Caco-2 (cell line): ENCODE data around the gene ZNF587B. TPM values are rescaled to one million over a fixed set of nuclear protein-coding genes. Genes with fewer than 3 reads are reported as not detected.
"Not testable (repeated sequence)": the region's sequence is repeated elsewhere in the genome, so short reads cannot be mapped to it uniquely, and the experiment has no call there.

Experiments
- BruUV-seq: library from RNA; stranded (reverse); fragments of 400-500 nt; replicated peaks from 2 replicates; lab custom pipeline; 2021; lab: Mats Ljungman, UMichigan
- CTCF ChIA-PET: fragments of 300-600 bp; sonication (Branson Sonifier 250); formaldehyde crosslinking; loops from one replicate; lab custom pipeline; 2022; ENCODE audit warnings: antibody characterized with exemption; lab: Charles Lee
- POLR2A ChIA-PET: fragments of 300-600 bp; sonication (Branson Sonifier 250); formaldehyde crosslinking; loops from one replicate; lab custom pipeline; 2022; ENCODE audit warnings: antibody characterized with exemption; lab: Charles Lee
- DNase-seq, 2 experiments: peaks; one replicate each; pipeline versions ENCODE4 v3.0.0 to v3.0.0-alpha.2; 2020 to 2022
- H3K27me3 ChIP-seq: replicated peaks from 2 replicates; pipeline ENCODE4 v1.6.0; 2011; ENCODE audit warnings: low read length; ENCODE audit not compliant: control insufficient read depth, insufficient read depth
- H3K36me3 ChIP-seq: 2 replicates; pipeline ENCODE4 v1.5.1; 2011; ENCODE audit warnings: low read length; ENCODE audit not compliant: control insufficient read depth, insufficient read depth
- H3K4me1 ChIP-seq: fragments of 250-450 bp; sonication (Bioruptor Pico); 2 replicates; pipeline ENCODE4 v1.5.1; 2020; ENCODE audit warnings: mild to moderate bottlenecking
- H3K4me3 ChIP-seq: 2 replicates; pipeline ENCODE4 v1.5.1; 2011; ENCODE audit warnings: low read depth, mild to moderate bottlenecking, control low read depth, low read length
- H3K9me3 ChIP-seq: fragments of 250-450 bp; sonication (Bioruptor Pico); 2 replicates; pipeline ENCODE4 v1.5.1; 2020; ENCODE audit warnings: mild to moderate bottlenecking, moderate library complexity
- H3K27ac Mint-ChIP-seq: one replicate; pipeline ENCODE4 v1.8.0; 2022; ENCODE audit warnings: mixed read lengths; ENCODE audit not compliant: unreplicated experiment
- H3K27me3 Mint-ChIP-seq: one replicate; pipeline ENCODE4 v1.8.0; 2022; ENCODE audit warnings: mixed read lengths; ENCODE audit not compliant: insufficient read depth, unreplicated experiment
- H3K36me3 Mint-ChIP-seq: one replicate; pipeline ENCODE4 v1.8.0; 2022; ENCODE audit warnings: mild to moderate bottlenecking, mixed read lengths; ENCODE audit not compliant: insufficient read depth, unreplicated experiment
- H3K4me1 Mint-ChIP-seq: one replicate; pipeline ENCODE4 v1.8.0; 2022; ENCODE audit warnings: low read depth, mixed read lengths; ENCODE audit not compliant: unreplicated experiment
- H3K4me3 Mint-ChIP-seq: one replicate; pipeline ENCODE4 v1.8.0; 2022; ENCODE audit warnings: mild to moderate bottlenecking, moderate library complexity, mixed read lengths; ENCODE audit not compliant: unreplicated experiment
- H3K9me3 Mint-ChIP-seq: one replicate; pipeline ENCODE4 v1.8.0; 2022; ENCODE audit warnings: mixed read lengths; ENCODE audit not compliant: unreplicated experiment
- intact Hi-C: fragments of 100-400 bp; cut with micrococcal nuclease; formaldehyde crosslinking; loops from one replicate; pipeline ENCODE4 v1.10.0; 2022; ENCODE audit not compliant: unreplicated experiment
- total RNA-seq: library from RNA; stranded (reverse); gene quantifications from 2 replicates; pipeline ENCODE4 v1.2.3, GENCODE V29; 2022
- TF ChIP-seq, protein P1 (sequence below), 2 experiments: fragments of 200-600 bp in 1 of 2; IDR thresholded peaks; 1 replicate in 1 of 2; 2 replicates in 1 of 2; pipeline versions ENCODE4 v1.5.1 to v1.8.0; 2011 to 2022; ENCODE audit warnings: antibody characterized with exemption in 1 of 2, control low read depth in 1 of 2, inconsistent platforms in 1 of 2, low read depth in 1 of 2, low read length in 1 of 2, mild to moderate bottlenecking in 1 of 2, moderate library complexity in 1 of 2; ENCODE audit not compliant: insufficient read depth in 1 of 2, severe bottlenecking in 1 of 2, unreplicated experiment in 1 of 2

The ZNF587B gene
- total RNA-seq, 1 experiment from 2014 or later, result 35.4 TPM

DNA sequence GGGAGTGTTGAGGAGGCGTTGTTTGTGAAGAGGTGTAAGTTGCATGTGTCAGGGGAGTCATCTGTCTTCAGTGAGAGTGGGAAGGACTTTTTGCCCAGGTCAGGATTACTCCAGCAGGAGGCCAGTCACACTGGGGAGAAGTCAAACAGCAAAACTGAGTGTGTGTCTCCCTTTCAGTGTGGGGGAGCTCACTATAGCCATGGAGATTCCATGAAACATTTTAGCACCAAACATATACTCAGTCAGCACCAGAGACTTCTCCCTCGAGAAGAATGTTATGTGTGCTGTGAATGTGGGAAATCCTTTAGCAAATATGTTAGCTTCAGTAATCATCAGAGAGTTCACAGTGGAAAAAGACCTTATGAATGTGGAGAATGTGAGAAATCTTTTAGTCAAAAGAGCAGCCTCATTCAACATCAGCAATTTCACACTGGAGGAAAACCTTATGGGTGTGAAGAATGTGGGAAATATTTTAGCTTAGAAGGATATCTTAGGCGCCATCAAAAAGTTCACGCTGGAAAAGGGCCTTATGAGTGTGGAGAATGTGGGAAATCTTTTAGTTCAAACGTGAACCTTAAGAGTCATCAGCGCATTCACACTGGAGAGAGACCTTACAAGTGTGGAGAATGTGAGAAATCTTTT lies 11.1 kb downstream of the ZNF587B start:
- H3K27ac Mint-ChIP-seq, result peak overlapping the region; percentile 93
- H3K4me1 Mint-ChIP-seq, result peaks cover 22% of the 10 kb centered on the region
- ChIA-PET POLR2A (interaction anchor here (0.9 to 1.1 kb wide), 2 partner anchors 9 to 22 kb away, joined by 7 to 8 read pairs; partner anchors contain the start of gene ZNF587), CTCF (interaction anchor here (1.0 kb wide), 1 partner anchor 11 kb away, joined by 4 read pairs; the partner anchor contains the start of gene ZNF587B)
- no peaks in the 10 kb centered on the region for H3K27me3 Mint-ChIP-seq
- no peaks in the 10 kb centered on the region for H3K9me3 ChIP-seq
- peaks cover 4% of the 10 kb centered on the region; the same call in 1 of the 2 replicates for H3K36me3 ChIP-seq
- no peak overlapping the region for H3K4me3 ChIP-seq
- peaks cover 93% of the 10 kb centered on the region for H3K36me3 Mint-ChIP-seq
- no peaks in the 10 kb centered on the region for H3K9me3 Mint-ChIP-seq
- H3K4me1 ChIP-seq, result peaks cover 12% of the 10 kb centered on the region; the same call in 1 of the 2 replicates
- H3K27me3 ChIP-seq, result no peaks in the 10 kb centered on the region
- TF ChIP-seq, protein P1, sequence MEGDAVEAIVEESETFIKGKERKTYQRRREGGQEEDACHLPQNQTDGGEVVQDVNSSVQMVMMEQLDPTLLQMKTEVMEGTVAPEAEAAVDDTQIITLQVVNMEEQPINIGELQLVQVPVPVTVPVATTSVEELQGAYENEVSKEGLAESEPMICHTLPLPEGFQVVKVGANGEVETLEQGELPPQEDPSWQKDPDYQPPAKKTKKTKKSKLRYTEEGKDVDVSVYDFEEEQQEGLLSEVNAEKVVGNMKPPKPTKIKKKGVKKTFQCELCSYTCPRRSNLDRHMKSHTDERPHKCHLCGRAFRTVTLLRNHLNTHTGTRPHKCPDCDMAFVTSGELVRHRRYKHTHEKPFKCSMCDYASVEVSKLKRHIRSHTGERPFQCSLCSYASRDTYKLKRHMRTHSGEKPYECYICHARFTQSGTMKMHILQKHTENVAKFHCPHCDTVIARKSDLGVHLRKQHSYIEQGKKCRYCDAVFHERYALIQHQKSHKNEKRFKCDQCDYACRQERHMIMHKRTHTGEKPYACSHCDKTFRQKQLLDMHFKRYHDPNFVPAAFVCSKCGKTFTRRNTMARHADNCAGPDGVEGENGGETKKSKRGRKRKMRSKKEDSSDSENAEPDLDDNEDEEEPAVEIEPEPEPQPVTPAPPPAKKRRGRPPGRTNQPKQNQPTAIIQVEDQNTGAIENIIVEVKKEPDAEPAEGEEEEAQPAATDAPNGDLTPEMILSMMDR (IDR thresholded peaks at IDR 0.05; ENCODE audit: insufficient read depth in 1 of 2, low read depth in 1 of 2, low read length in 1 of 2, severe bottlenecking in 1 of 2, unreplicated experiment in 1 of 2), result no peak
- intact Hi-C loops, result loop anchor here (5.0 kb wide), 1 partner anchor 94 kb away; the partner anchor contains the start of gene ZNF776
- TSS peak; percentile 16 for BruUV-seq
- peak overlapping the region; percentile 43 for H3K4me3 Mint-ChIP-seq
- DNase-seq, result peak in 1 of 2 experiments; percentile 44

GRCh38 chr19:57847164-57847563 lies 17.1 kb downstream of the ZNF587B start:
- DNase-seq, H3K4me3 ChIP-seq, BruUV-seq, H3K9me3 Mint-ChIP-seq, H3K4me3 Mint-ChIP-seq, intact Hi-C loops, POLR2A ChIA-PET, H3K27me3 Mint-ChIP-seq, H3K27me3 ChIP-seq, CTCF ChIA-PET, H3K9me3 ChIP-seq, H3K27ac Mint-ChIP-seq, H3K36me3 ChIP-seq: not testable (repeated sequence)
- peaks cover 82% of the 10 kb centered on the region for H3K36me3 Mint-ChIP-seq
- H3K4me1 ChIP-seq, result peaks cover 12% of the 10 kb centered on the region
- H3K4me1 Mint-ChIP-seq, result peaks cover 20% of the 10 kb centered on the region

GRCh38 chr19:57849162-57849665 lies 19.1 kb downstream of the ZNF587B start:
- ChIA-PET CTCF (interaction anchor here (1.1 kb wide), 1 partner anchor 34 kb away, joined by 3 read pairs; the partner anchor contains the start of gene ZNF552), POLR2A (interaction anchor here (0.5 to 1.7 kb wide), 7 partner anchors 8 to 216 kb away, joined by 3 to 8 read pairs (median 3); partner anchors contain the start of genes ZNF211 and ZNF586)
- H3K9me3 Mint-ChIP-seq, H3K9me3 ChIP-seq, H3K27me3 ChIP-seq, BruUV-seq, DNase-seq, H3K36me3 ChIP-seq, H3K27me3 Mint-ChIP-seq: not testable (repeated sequence)
- Histone ChIP-seq H3K4me3 (peak overlapping the region; percentile 44; the same call in 1 of the 2 replicates), H3K4me1 (peaks cover 12% of the 10 kb centered on the region)
- Mint-ChIP-seq H3K36me3 (peaks cover 88% of the 10 kb centered on the region), H3K27ac (peak overlapping the region; percentile 99), H3K4me1 (peaks cover 17% of the 10 kb centered on the region), H3K4me3 (peak overlapping the region; percentile 99)
- intact Hi-C loops, result loop anchor here (2.0 kb wide), 1 partner anchor 34 kb away; the partner anchor contains the start of gene ZNF552

DNA sequence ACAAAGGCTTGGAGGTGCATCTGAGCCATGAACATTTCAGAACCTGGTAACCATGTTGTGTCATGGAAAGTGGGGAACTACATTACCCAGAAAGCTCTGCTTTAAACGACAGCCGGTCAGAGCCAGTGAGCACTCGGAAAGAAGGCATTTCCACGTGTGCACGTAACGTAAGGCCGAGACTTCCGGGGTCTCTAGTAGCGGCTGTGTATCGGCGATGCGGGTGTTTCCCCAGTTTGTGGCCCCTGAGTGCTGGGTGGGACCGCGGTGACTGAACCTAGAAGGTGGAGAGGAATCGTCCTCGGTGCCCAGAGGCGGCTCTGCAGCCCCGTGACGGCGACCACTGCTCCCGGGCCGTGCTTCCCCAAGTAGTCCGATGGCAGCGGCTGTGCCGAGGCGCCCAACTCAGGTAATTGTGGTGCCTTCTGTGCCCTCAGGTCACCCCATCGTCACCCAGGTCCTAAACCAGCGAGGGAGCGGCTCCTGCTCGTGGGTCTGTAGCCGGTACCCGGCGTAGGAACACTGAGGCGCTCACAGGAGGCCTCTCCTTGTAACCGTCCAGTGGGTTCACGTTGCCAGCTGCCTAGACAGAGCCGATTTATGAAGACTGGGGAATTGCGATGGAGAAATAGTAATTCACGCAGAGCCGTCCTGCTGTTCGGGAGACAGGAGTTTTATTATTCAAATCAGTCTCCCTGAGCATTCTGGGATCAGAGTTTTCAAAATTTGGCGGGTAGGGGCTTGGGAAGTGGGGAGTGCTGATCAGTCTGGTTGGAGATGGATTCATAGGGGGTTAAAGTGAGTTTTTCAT lies 19.8 kb downstream of the ZNF587B start, which contains the start of gene ZNF587:
ZNF587 (plus strand) TSS at position 194 of the 808 bp plus-strand sequence; CDS start at position 374, 180 bp downstream.
- BruUV-seq, result TSS peak; percentile 99
- DNase-seq, result peak; percentile 82 to 87
- not testable (repeated sequence) for H3K36me3 ChIP-seq, H3K9me3 ChIP-seq, H3K27me3 Mint-ChIP-seq, H3K27me3 ChIP-seq, H3K9me3 Mint-ChIP-seq
- Histone ChIP-seq H3K4me3 (peak within 1 kb of the TSS; percentile 44), H3K4me1 (peaks cover 12% of the 10 kb centered on the region)
- intact Hi-C loops, result loop anchor here (2.0 kb wide), 1 partner anchor 35 kb away; the partner anchor contains the start of gene ZNF552
- Mint-ChIP-seq H3K4me1 (peaks cover 17% of the 10 kb centered on the region), H3K27ac (peak within 1 kb of the TSS; percentile 99), H3K36me3 (peaks cover 87% of the 10 kb centered on the region), H3K4me3 (peak within 1 kb of the TSS; percentile 99)
- ChIA-PET POLR2A (interaction anchor here (0.5 to 1.7 kb wide), 9 partner anchors 9 to 1719 kb away, joined by 3 to 8 read pairs (median 5); partner anchors contain the start of genes ZNF211, ZNF552 and ZNF586), CTCF (interaction anchor here (1.1 kb wide), 1 partner anchor 35 kb away, joined by 3 read pairs; the partner anchor contains the start of gene ZNF552)
